Liver (tissue), 9 donors: ENCODE measurements around the gene GLIS1. TPM values are rescaled to one million over a fixed set of nuclear protein-coding genes. Genes with fewer than 3 reads are reported as not detected.

Experiments used
- DNase-seq: peaks from one replicate; pipeline ENCODE4 v3.0.0-alpha.2; 2017; ENCODE audit warnings: low spot score
- H3K27ac ChIP-seq, 2 donors: one replicate each; pipeline ENCODE4 v1.7.0; 2013; ENCODE audit warnings: inconsistent platforms in 2 of 2, low read length in 2 of 2, control low read depth in 1 of 2, low read depth in 1 of 2, mild to moderate bottlenecking in 1 of 2
- H3K27me3 ChIP-seq, 4 donors: one replicate each; pipeline versions ENCODE4 v1.6.1 to v1.7.0; 2013; ENCODE audit warnings: low read length in 3 of 4, inconsistent platforms in 1 of 4, mild to moderate bottlenecking in 1 of 4, moderate library complexity in 1 of 4; ENCODE audit not compliant: control insufficient read depth in 4 of 4, insufficient read depth in 4 of 4
- H3K36me3 ChIP-seq, 4 donors: one replicate each; pipeline versions ENCODE4 v1.6.1 to v1.7.0; 2013; ENCODE audit warnings: low read length in 3 of 4, mild to moderate bottlenecking in 3 of 4, low read depth in 1 of 4, moderate library complexity in 1 of 4; ENCODE audit not compliant: control insufficient read depth in 4 of 4, insufficient read depth in 3 of 4
- H3K4me1 ChIP-seq, 4 donors: one replicate each; pipeline versions ENCODE4 v1.6.1 to v1.7.0; 2013; ENCODE audit warnings: low read length in 3 of 4, mild to moderate bottlenecking in 3 of 4, moderate library complexity in 1 of 4; ENCODE audit not compliant: control insufficient read depth in 4 of 4, insufficient read depth in 4 of 4
- H3K4me3 ChIP-seq, 3 donors: one replicate each; pipeline versions ENCODE4 v1.6.1 to v1.7.0; 2013; ENCODE audit warnings: low read length in 3 of 3, control low read depth in 1 of 3, low read depth in 1 of 3, mild to moderate bottlenecking in 1 of 3
- H3K9ac ChIP-seq, 2 donors: one replicate each; pipeline ENCODE4 v1.7.0; 2013; ENCODE audit warnings: low read length in 2 of 2, mild to moderate bottlenecking in 2 of 2, moderate library complexity in 2 of 2, control low read depth in 1 of 2, low read depth in 1 of 2
- H3K9me3 ChIP-seq, 4 donors: one replicate each; pipeline versions ENCODE4 v1.6.1 to v1.7.0; 2013; ENCODE audit warnings: low read length in 3 of 4; ENCODE audit not compliant: control insufficient read depth in 4 of 4
- ATF3 ChIP-seq: IDR thresholded peaks from 2 replicates; pipeline ENCODE4 v1.6.1; 2016; ENCODE audit warnings: antibody characterized with exemption
- CTCF ChIP-seq: fragments of 150-350 bp; IDR thresholded peaks from 2 replicates; pipeline ENCODE4 v1.5.1; 2017; ENCODE audit warnings: improper control_type of control experiment, low read depth, low read length; ENCODE audit not compliant: missing input control
- EGR1 ChIP-seq, 2 donors: IDR thresholded peaks; 2 replicates each; pipeline ENCODE4 v1.6.1; 2016 to 2018; ENCODE audit warnings: antibody characterized with exemption in 2 of 2, low read depth in 2 of 2
- FOXA2 ChIP-seq: IDR thresholded peaks from 2 replicates; pipeline ENCODE4 v1.6.1; 2016; ENCODE audit warnings: antibody characterized with exemption
- GABPA ChIP-seq, 2 donors: IDR thresholded peaks in 1 of 2; conservative IDR thresholded peaks in 1 of 2; 2 replicates each; pipeline ENCODE4 v1.6.1; 2016; ENCODE audit warnings: antibody characterized with exemption in 2 of 2, mild to moderate bottlenecking in 1 of 2, moderate library complexity in 1 of 2
- HNF4A ChIP-seq, 2 donors: conservative IDR thresholded peaks; 2 replicates each; pipeline ENCODE4 v1.6.1; 2016; ENCODE audit warnings: antibody characterized with exemption in 2 of 2, mild to moderate bottlenecking in 2 of 2
- HNF4G ChIP-seq: IDR thresholded peaks from 2 replicates; pipeline ENCODE4 v1.6.1; 2016; ENCODE audit warnings: antibody characterized with exemption
- JUND ChIP-seq, 2 donors: IDR thresholded peaks; 2 replicates each; pipeline ENCODE4 v1.6.1; 2016; ENCODE audit warnings: antibody characterized with exemption in 2 of 2
- MAX ChIP-seq: IDR thresholded peaks from 2 replicates; pipeline ENCODE4 v1.6.1; 2016; ENCODE audit warnings: antibody characterized with exemption
- NR2F2 ChIP-seq: IDR thresholded peaks from 2 replicates; pipeline ENCODE4 v1.6.1; 2016; ENCODE audit warnings: antibody characterized with exemption
- RAD21 ChIP-seq, 2 donors: IDR thresholded peaks; 2 replicates each; pipeline ENCODE4 v1.6.1; 2016; ENCODE audit warnings: antibody characterized with exemption in 2 of 2, mild to moderate bottlenecking in 2 of 2
- REST ChIP-seq: IDR thresholded peaks from 2 replicates; pipeline ENCODE4 v1.6.1; 2016; ENCODE audit warnings: antibody characterized with exemption, mild to moderate bottlenecking
- RXRA ChIP-seq, 2 donors: IDR thresholded peaks; 2 replicates each; pipeline ENCODE4 v1.6.1; 2017 to 2018; ENCODE audit warnings: antibody characterized with exemption in 2 of 2, mild to moderate bottlenecking in 1 of 2
- SP1 ChIP-seq: IDR thresholded peaks from 2 replicates; pipeline ENCODE4 v1.6.1; 2018; ENCODE audit warnings: antibody characterized with exemption, mild to moderate bottlenecking
- TAF1 ChIP-seq: conservative IDR thresholded peaks from 2 replicates; pipeline ENCODE4 v1.6.1; 2016; ENCODE audit warnings: antibody characterized with exemption, mild to moderate bottlenecking
- YY1 ChIP-seq: IDR thresholded peaks from 2 replicates; pipeline ENCODE4 v1.6.1; 2016; ENCODE audit warnings: antibody characterized with exemption, mild to moderate bottlenecking
- ZBTB33 ChIP-seq: IDR thresholded peaks from 2 replicates; pipeline ENCODE4 v1.6.1; 2016; ENCODE audit warnings: antibody characterized with exemption
- WGBS: extraction: QIAGEN DNeasy Blood & Tissue Kit; methylation state at CpG from one replicate; pipeline ENCODE4 v1.1.7; 2013; 5-methylcytosine and 5-hydroxymethylcytosine counted together
- polyA plus RNA-seq, 2 donors: library from polyadenylated mRNA; stranded (reverse) in 1 of 2; unstranded in 1 of 2; fragments of 200-250 nt in 1 of 2; fragments of >200 nt in 1 of 2; fragmentation: Nextera tagmentation in 1 of 2; extraction: Ambion mirVana in 1 of 2; gene quantifications; one replicate each; pipeline versions ENCODE4 v1.2.1 to v1.2.3, GENCODE V29; 2013 to 2015
- total RNA-seq, 2 donors: library from RNA; depleted of rRNA; stranded (reverse); fragments of >200 nt; gene quantifications; one replicate each; pipeline ENCODE4 v1.2.3, GENCODE V29; 2014
- donor health status: healthy.
- donor health status: healthy.
- donor health status: healthy.
- donor health status: healthy.
- donor health status: healthy.

GLIS1 gene
- total and polyA plus RNA-seq, 4 donors = under 0.01 to 0.05 TPM; not detected in 2

GRCh38 chr1:53777272-53777671 is 38.3 kb upstream of the GLIS1 start:
- Histone ChIP-seq H3K27me3 (no peaks in the 10 kb centered on the region), H3K4me3 (no peak overlapping the region), H3K9me3 (no peaks in the 10 kb centered on the region), H3K27ac (no peak overlapping the region), H3K4me1 (no peaks in the 10 kb centered on the region), H3K36me3 (peaks cover 0 to 3% (median 2%) of the 10 kb centered on the region in 4 donors), H3K9ac (no peak overlapping the region)
- DNase-seq = no peak
- 93% methylated on average over 1 of the region's 1 CpG for WGBS
- TF ChIP-seq MAX = no peak
- no peak for TF ChIP-seq HNF4A (conservative IDR thresholded peaks at IDR 0.05)
- TF ChIP-seq ZBTB33 = no peak
- no peak for TF ChIP-seq CTCF
- no peak for TF ChIP-seq YY1
- TF ChIP-seq ATF3 = no peak
- no peak for TF ChIP-seq SP1
- TF ChIP-seq JUND (IDR thresholded peaks at IDR 0.05) = no peak
- no peak for TF ChIP-seq FOXA2
- no peak for TF ChIP-seq REST

- Histone ChIP-seq H3K9me3 (no peaks in the 10 kb centered on the region), H3K4me3 (no peak overlapping the region), H3K4me1 (no peaks in the 10 kb centered on the region), H3K27me3 (no peaks in the 10 kb centered on the region), H3K27ac (no peak overlapping the region), H3K36me3 (peaks cover 4 to 9% (median 4%) of the 10 kb centered on the region in 4 donors), H3K9ac (no peak overlapping the region)
- WGBS = 98% methylated on average over 2 of the region's 2 CpGs
- no peak for DNase-seq
- no peak for TF ChIP-seq JUND (IDR thresholded peaks at IDR 0.05)
- no peak for TF ChIP-seq HNF4G
- TF ChIP-seq EGR1 (IDR thresholded peaks at IDR 0.05; ENCODE audit: low read depth in 2 of 2) = no peak
- no peak for TF ChIP-seq CTCF
- TF ChIP-seq RXRA (IDR thresholded peaks at IDR 0.05) = no peak
- TF ChIP-seq MAX = no peak
- no peak for TF ChIP-seq RAD21 (IDR thresholded peaks at IDR 0.05)
- no peak for TF ChIP-seq YY1
- TF ChIP-seq NR2F2 = no peak
- TF ChIP-seq GABPA (IDR thresholded peaks at IDR 0.05 in 1 of 2, conservative IDR thresholded peaks at IDR 0.05 in 1 of 2) = no peak
- TF ChIP-seq ATF3 = no peak
- TF ChIP-seq REST = no peak
- no peak for TF ChIP-seq SP1
- TF ChIP-seq TAF1 = no peak
Measured at GRCh38 chr1:53771648-53772047, 32.7 kb upstream of the GLIS1 start.
